HL-60 (cell line): ENCODE results near the gene UFM1.

Experiments
- DNase-seq, 2 experiments: peaks; one replicate each; pipeline ENCODE4 v3.0.0-alpha.2; 2010 to 2020; ENCODE audit warnings: low read depth in 1 of 2, low spot score in 1 of 2
- H3K27ac ChIP-seq: fragments of 250-450 bp; sonication (Bioruptor Pico); replicated peaks from 2 replicates; pipeline ENCODE4 v1.5.1; 2020; ENCODE audit warnings: mild to moderate bottlenecking, moderate library complexity
- H3K27me3 ChIP-seq: fragments of 250-450 bp; sonication (Bioruptor Pico); 2 replicates; pipeline ENCODE4 v1.5.1; 2021; ENCODE audit warnings: mild to moderate bottlenecking, moderate library complexity; ENCODE audit not compliant: insufficient read depth, poor library complexity, severe bottlenecking
- H3K4me3 ChIP-seq: replicated peaks from 2 replicates; pipeline ENCODE4 v1.5.1; 2011; ENCODE audit warnings: mild to moderate bottlenecking, control low read depth, low read length; ENCODE audit not compliant: insufficient read depth
- GABPA ChIP-seq: IDR thresholded peaks from 2 replicates; pipeline ENCODE4 v1.6.1; 2012; ENCODE audit warnings: low read depth
- POLR2AphosphoS5 ChIP-seq: IDR thresholded peaks from 2 replicates; pipeline ENCODE4 v1.6.1; 2012; ENCODE audit warnings: low read depth
- REST ChIP-seq: IDR thresholded peaks from 2 replicates; pipeline ENCODE4 v1.6.1; 2012; ENCODE audit warnings: low read depth; ENCODE audit not compliant: insufficient replicate concordance
- SPI1 ChIP-seq: IDR thresholded peaks from 2 replicates; pipeline ENCODE4 v1.6.1; 2012; ENCODE audit warnings: low read depth, mild to moderate bottlenecking, borderline replicate concordance
- TF ChIP-seq, protein P1 (sequence below): IDR thresholded peaks from one replicate; pipeline ENCODE4 v1.5.1; 2011; ENCODE audit warnings: low read length, control low read depth, inconsistent platforms; ENCODE audit not compliant: insufficient read depth

Gene UFM1

DNA sequence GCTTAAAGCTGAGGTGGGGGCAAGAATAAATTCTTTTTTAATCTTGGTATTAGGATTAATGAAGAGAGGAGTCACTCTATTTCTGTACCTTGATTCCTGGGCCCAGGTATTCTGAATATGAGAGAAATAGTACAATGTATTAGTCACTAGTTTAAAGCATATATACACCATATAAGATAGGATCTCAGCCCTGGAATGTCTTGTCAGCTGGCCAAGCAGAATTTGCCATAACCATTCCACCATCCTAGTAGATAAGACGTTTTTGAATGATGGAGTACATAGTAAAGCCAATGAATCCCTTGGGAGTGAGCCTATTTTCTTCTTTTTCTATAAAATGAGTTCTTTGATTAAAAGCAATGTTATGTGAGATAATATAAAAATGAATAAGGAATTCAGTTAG, 55.6 kb downstream of the UFM1 start:
- no peak for TF ChIP-seq GABPA
- no peak for TF ChIP-seq SPI1
- Histone ChIP-seq H3K4me3 (no peak overlapping the region), H3K27ac (no peak overlapping the region), H3K27me3 (no peaks in the 10 kb centered on the region)
- DNase-seq: no peak

DNA sequence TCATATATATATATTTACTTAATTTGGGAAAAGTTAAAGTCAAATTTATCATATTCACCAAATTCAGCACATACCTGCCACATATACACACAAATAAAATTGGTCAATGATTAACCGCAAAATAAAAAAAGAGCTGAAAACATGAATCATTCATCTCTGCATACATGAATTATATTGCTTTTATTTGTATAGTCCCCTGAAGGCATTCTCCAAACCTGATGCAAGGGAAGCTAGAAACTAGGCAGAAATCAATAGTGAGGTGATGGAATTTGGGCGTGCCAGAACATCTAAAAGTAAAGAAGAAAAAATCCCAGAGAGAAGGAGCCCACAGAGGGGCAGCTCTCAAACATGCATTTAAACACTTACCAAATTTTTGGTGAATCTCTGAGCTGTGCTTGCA, 60.1 kb downstream of the UFM1 start:
- Histone ChIP-seq H3K27ac (no peak overlapping the region), H3K27me3 (no peaks in the 10 kb centered on the region), H3K4me3 (no peak overlapping the region)
- DNase-seq: no peak
- TF ChIP-seq REST (no peak), POLR2AphosphoS5 (no peak), SPI1 (no peak), GABPA (no peak)
- TF ChIP-seq, protein P1, sequence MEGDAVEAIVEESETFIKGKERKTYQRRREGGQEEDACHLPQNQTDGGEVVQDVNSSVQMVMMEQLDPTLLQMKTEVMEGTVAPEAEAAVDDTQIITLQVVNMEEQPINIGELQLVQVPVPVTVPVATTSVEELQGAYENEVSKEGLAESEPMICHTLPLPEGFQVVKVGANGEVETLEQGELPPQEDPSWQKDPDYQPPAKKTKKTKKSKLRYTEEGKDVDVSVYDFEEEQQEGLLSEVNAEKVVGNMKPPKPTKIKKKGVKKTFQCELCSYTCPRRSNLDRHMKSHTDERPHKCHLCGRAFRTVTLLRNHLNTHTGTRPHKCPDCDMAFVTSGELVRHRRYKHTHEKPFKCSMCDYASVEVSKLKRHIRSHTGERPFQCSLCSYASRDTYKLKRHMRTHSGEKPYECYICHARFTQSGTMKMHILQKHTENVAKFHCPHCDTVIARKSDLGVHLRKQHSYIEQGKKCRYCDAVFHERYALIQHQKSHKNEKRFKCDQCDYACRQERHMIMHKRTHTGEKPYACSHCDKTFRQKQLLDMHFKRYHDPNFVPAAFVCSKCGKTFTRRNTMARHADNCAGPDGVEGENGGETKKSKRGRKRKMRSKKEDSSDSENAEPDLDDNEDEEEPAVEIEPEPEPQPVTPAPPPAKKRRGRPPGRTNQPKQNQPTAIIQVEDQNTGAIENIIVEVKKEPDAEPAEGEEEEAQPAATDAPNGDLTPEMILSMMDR: no peak

DNA sequence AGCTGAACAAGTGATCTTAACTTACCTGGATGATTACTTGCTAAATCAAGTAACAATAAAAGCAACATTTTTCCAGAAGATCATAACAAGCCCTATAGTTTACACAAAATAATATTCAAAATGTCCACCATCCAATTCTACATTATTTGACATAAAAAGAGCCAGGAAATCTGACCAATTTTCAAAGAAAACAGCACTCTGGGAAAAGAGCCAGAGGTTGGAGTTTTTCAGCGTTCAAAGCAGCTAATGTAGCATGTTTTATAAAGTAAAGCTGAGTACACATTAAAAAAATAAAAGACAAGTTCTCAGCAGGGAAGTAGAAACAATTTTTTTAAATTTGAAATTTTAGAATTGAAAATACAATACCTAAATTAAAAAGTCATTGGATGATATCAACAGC, 62.6 kb downstream of the UFM1 start:
- Histone ChIP-seq H3K27ac (no peak overlapping the region), H3K27me3 (peaks cover 4% of the 10 kb centered on the region), H3K4me3 (no peak overlapping the region)
- no peak for DNase-seq
- TF ChIP-seq, protein P1: no peak
- TF ChIP-seq GABPA (no peak), POLR2AphosphoS5 (no peak), SPI1 (no peak), REST (no peak)
